Stimulated activated CD8-positive, alpha-beta memory T cell treated with anti-CD3 and anti-CD28 coated beads, Interleukin-15, amount 100 ng/mL, for 48 hours (primary cell): ENCODE data around the gene RXYLT1.
"Not testable (repeated sequence)": the region's sequence is repeated elsewhere in the genome, so short reads cannot be mapped to it uniquely, and the experiment has no call there.

Experiments
- DNase-seq, 2 donors: peaks; one replicate each; pipeline ENCODE4 v3.0.0-alpha.2; 2020; ENCODE audit warnings: low read depth in 2 of 2

RXYLT1 gene

DNA sequence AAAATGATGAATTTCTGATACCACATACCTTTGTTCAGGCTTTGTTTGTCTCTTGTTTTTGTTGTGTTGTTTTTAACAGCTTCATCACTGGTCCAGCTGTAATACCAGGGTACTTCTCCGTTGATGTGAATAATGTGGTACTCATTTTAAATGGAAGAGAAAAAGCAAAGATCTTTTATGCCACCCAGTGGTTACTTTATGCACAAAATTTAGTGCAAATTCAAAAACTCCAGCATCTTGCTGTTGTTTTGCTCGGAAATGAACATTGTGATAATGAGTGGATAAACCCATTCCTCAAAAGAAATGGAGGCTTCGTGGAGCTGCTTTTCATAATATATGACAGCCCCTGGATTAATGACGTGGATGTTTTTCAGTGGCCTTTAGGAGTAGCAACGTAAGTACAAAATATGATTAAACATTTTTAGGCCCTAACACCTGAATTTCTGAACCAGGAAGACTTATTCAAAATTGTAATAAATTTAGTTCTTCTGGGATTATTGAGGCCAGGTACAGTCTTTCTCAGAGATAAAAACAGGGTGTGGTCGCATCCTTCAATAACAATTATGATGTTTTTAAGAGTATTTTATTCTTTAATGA is 22.4 kb downstream of the RXYLT1 start:
- DNase-seq = no peak

DNA sequence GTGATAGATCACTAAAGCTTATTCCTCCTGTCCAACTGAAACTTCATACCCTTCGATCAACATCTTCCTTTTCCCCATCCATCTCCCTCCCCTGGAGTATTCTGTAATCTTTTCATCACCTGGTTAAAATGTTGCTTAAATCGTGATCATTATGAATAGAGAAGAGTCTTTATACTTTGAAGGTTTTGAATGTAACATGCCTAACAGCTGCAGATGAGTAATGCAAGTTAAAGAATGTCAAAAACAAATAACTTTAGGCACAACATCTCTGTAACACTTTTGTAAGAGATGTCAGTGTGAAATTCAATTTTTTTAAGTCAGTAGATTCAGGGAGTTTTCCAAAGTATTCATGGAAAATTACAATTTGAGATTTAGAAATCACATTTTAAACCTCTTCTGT is 25.0 kb downstream of the RXYLT1 start:
- no peak for DNase-seq

DNA sequence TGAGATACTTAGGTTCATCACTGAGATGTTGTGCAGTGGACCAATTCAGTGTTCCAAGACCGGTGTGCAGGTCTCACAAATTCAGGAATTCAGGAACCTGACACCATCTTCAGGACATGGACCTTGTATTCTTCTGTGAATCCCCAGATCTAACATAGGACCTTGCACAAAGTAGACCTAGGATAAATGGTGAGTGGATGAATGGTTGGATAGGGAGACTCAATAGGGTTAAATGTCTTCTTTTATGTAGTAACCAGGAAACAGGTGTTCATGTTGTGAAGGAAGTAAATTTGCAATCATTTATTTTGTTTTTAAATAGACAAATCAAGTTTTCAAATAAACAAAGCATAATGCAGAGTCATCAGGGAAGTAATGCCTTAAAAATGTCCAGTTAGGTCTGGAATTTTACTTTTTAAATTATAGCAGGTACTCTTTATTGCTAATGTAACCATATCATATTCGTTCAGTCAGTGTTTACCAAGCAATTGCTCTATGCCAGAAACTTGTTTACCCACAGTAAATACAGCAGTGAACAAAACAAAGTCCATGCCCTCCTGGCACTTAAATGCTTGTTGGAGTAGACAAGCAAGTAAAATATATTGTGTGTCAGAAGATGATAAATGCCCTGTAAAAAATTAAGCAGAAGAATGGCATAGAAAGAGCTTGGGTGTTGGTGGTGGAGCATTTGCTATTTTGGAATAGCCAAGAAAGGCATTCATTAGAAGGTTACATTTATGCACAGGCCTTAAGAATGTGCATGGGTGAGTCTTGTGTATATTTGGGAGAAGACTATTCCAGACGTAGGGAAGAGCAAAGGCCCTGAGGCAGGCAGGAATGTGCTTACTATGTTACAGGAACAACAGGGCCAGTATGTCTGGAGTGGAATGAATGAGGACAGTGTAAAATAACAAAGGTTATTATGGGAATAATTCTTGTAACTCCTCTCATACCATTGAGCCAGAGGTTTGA is 26.3 kb downstream of the RXYLT1 start:
- DNase-seq = no peak

DNA sequence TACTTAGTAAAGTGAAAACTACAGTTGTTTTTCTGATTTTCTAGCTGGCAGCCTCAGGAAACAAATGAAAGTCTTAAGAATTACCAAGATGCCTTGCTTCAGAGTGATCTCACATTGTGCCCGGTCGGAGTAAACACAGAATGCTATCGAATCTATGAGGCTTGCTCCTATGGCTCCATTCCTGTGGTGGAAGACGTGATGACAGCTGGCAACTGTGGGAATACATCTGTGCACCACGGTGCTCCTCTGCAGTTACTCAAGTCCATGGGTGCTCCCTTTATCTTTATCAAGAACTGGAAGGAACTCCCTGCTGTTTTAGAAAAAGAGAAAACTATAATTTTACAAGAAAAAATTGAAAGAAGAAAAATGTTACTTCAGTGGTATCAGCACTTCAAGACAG is 28.9 kb downstream of the RXYLT1 start:
- DNase-seq = no peak

DNA sequence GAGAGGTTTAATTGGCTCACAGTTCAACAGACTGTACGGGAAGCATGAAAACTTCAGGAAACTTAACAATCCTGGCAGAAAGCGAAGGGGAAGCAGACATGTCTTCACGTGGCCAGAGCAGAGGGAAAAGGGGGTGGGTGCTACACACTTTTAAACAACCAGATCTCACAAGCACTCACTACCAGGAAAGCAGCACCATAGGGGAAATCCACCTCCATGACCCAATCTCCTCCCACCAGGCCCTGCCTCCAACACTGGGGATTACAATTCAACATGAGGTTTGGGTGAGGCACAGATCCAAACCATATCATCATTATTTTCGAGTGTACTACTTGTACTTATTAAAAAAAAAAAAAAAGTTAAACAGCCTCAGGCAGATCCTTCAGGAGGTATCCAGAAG is 29.9 kb downstream of the RXYLT1 start:
- no peak for DNase-seq

DNA sequence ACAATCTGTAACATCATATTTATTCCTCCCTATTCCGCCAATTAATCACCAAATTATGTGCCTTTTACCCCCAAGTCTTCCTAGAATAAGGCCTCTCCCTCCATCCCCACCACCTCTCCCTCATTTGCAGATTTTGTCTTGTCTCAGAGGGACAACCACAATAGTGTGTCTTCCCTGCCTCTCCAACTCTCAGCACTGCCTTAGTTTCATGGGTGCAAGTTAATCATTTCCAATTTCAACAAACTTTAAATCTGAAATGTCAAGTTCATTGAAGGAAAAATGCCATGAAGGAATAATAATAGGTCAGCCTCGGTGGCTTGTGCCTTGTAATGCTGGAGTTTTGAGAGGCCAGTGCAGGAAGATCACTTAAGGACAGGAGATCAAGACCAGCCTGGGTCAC is 31.6 kb downstream of the RXYLT1 start:
- DNase-seq = no peak

DNA sequence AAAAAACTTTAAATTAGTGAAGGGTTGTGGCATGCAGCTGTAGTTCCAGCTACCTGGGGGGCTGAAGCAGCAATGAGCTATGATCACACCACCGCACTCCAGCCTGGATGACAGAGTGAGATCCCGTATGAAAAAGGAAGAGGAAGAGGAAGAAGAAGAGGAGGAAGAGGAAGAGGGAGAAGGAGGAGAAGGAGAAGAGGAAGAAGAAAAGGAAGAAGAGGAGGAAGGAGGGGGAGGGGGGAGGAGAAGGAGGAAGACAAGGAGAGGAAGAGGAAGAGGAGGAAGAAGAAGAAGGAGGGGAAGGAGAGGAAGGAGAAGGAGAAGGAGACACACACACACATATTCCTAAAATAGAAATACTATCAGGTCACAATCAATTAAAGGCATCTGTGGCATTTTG is 32.0 kb downstream of the RXYLT1 start:
- no peak for DNase-seq

DNA sequence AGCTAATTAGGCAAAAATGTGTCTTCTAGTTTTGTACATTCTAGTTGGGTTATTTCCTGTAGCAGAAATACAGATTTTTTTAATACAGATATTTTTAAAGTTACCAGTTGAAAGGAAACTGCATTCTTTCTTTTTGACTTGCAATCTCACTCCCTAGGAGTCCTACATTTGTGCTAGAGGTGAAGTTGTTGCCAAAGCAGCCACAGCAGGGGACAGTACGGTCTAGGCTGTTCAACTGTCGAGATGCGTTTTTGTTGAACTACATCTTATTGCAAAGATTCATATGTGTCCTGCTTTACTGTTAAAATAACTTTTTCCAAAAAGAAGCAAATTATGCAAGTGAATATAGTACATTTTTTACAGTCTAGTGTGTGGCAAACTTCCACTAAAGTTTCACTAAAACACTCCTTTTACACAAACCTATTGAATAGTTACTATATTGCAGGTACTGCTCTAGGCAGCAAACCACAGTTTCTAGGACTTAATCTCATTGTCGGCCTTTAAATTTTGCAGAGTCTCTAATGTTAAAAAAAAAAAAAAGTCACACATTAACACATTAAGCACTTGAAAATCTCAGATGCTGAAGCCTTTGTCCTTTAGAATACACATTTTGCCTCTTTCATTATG is 34.5 kb downstream of the RXYLT1 start:
- DNase-seq = no peak

DNA sequence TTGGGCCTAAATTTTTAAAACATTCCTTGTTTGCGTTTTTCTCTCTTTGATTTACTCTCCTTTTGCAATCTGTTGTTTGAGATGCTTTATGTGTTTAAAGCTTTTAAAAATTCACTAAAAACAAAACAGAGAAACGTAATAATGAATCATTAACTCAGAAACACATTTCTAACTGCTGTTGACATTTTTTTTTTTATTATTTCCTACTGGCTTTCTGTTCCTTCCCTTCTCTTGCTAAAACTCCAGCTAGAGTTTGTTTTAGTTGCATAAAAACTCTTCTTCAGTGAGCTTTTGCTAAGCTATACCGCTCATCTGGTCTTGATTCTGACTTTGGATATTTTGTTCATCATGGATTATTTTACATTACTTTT is 35.8 kb downstream of the RXYLT1 start:
- no peak for DNase-seq

DNA sequence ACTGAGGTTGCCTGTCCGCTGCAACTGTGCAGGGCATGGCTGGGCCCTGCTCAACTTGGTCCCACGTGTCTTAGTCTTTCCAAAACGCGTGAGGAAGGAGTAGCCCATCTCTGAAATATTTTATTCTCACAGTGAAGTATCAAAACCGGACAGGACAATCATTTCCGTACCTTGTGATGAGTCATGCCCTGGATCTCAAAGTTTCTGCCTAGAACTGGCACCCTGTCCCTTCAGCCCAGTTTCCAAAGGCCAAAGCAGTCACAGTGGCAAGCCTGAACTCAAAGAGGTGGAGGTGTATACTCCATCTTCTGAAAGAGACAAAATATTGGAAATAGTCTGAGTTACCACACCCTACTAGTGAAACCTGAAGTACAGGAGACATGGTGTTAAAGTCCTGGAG is 36.3 kb downstream of the RXYLT1 start:
- no peak for DNase-seq

DNA sequence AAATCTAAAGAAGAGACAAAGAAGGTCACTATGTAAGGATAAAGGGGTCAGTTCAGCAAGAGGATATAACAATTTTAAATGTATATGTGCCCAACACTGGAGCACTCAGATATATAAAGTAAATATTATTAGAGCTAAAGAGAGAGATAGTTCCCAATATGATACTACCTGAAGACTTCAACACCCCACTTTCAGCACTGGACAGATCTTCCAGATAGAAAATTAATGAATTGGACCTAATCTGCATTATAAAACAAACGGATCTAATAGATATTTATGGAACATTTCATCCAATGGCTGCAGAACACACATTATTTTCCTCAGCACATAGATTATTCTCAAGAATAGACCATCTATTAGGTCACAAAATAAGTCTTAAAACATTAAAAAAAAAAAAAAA is 40.7 kb downstream of the RXYLT1 start:
- no peak for DNase-seq

DNA sequence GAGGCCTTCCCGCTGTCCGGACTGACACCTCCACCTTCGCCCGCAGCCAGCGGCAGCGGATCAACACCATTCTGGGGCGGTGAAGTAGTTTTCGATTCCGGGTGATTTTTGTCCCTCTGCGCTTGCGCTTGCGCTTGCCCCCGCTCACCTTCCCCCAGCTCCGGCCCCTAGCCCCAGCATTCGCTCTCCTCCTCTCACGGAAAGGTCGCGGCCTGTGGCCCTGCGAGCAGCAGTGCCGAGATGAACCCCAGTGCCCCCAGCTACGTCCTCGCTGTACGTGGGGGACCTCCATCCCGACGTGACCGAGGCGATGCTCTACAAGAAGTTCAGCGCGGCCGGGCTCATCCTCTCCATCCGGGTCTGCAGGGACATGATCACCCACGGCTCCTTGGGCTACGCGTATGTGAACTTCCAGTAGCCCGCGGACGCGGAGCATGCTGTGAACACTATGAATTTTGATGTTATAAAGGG is 42.1 kb downstream of the RXYLT1 start:
- DNase-seq = no peak

DNA sequence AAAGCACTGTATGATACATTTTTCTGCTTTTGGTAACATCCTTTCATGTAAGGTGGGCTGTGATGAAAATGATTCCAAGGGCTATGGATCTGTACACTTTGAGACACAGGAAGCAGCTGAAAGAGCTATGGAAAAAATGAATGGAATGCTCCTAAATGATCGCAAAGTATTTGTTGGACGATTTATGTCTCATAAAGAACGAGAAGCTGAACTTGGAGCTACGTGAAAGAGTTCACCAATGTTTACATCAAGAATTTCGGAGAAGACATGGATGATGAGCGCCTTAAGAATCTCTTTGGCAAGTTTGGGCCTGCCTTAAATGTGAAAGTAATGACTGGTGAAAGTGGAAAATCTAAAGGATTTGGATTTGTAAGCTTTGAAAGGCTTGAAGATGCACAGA is 42.6 kb downstream of the RXYLT1 start:
- DNase-seq = no peak

DNA sequence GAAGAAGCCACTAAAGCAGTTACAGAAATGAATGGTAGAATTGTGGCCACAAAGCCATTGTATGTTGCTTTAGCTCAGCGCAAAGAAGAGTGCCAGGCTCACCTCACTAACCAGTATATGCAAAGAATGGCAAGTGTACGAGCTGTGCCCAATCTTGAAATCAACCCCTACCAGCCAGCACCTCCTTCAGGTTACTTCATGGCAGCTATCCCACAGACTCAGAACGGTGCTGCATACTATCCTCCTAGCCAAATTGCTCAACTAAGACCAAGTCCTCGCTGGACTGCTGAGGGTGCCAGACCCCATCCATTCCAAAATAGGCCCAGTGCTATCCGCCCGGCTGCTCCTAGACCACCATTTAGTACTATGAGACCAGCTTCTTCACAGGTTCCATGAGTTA is 43.3 kb downstream of the RXYLT1 start:
- DNase-seq = no peak

DNA sequence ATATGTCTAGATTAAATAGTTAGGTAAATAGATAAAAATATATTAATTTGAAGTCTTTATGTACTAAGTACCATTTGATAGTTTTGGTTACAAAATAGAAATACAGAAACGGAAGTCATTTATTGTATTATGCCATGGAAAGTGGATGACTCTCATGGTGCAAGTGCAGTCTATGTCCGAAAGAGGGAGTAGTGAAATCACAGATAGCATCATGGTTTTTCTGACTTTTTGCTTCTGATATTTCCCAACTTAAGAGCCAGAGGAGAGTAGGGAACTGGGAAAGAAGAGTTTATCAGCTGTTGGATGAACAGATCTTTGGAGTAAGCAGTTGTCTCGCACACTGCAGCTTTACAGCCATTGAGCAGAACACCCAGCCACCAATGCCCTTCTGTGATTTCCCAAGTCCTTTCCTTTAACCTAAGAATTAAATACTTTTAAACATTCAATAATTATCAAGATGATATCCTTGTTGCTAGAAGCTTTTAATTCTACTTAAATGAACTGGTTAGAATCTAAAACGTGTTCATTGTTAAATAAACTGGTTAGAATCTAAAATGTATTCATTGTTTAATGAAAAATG is 46.4 kb downstream of the RXYLT1 start:
- no peak for DNase-seq

DNA sequence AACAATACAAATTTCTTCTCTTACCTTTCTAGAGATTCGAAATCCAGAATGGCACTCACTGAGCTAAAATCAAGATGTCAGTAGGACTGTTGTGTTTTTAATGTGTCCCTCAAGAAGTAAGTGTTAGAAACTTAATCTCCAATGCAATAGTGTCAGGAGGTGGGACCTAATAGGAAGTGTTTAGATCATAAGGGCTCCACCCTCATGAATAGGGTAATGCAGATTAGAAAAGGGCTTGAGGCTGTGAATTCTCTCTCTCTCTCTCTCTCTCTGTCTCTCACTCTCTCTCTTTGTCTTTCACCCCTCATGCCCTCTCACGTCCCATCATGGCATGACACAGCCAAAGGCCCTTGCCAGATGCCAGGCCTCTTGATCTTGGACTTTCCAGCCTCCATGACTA is 49.2 kb downstream of the RXYLT1 start:
- DNase-seq = no peak

DNA sequence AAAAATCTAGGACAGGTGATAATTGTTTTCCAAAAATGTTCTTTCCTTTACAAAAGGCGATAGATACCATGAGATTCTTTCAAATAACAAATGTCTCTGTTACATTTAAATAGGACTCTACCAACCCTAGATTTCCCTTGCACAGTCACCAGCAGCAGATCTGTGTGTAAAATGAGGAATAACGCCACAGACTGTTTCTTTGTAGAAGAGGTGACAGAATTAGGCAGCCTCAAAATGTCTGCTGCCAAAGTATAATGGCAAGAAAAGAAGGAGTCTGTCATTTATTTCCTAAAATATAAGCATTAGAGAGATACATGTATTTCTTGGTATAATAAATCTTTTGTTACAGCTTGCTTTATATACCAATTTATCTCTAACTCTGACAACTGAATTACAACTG is 56.3 kb downstream of the RXYLT1 start:
- no peak for DNase-seq

DNA sequence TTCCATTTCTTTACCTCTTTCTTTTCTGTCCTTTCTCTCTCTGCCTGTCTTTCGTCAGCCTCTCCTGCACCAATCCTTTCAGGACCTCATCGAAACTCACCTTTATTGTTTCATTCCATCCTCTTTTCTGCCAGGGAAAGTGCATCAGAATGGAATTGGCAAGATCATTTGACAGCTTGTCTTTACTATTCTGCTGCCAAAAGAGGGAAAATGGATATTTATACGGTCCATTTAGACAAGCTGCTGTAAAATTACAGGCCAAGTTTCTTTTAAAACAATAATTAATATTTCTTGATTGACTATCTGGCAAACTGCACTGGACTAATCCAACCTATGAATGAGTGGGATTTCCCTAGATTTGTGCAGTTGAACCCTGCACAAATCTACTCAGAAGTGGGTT is 57.2 kb downstream of the RXYLT1 start:
- no peak for DNase-seq

DNA sequence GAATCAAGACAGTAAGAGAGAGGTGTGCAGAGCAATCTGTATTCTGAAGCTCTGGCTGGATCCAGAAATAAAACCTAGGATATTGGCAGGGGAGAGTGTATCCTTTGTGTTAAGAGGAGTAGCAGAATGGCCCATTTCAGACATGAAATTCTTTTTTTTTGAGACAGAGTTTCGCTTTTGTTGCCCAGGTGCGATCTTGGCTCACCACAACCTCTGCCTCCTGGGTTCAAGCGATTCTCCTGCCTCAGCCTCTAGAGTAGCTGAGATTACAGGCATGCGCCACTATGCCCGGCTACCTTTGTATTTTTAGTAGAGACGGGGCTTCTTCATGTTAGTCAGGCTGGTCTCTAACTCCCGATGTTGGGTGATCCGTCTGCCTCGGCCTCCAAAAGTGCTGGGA is 58.7 kb downstream of the RXYLT1 start:
- no peak for DNase-seq

DNA sequence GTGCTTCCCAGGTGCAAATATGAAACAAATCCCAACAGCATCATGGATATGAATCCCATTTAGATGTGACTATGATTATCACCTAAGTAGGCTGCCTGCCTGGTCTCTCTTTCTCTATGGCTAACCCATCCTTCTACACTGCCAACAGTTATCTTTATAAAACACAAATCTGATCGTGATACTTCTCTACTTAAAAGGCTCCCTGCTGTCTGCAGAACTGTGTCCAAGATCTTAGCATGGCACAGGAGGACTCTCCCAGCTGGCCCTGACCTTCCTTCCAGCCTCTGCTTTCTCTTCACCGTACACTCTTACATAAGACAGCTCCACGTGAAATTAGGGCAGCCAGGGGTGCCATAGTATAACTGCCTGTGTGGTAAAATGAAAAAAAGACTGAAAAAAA is 61.3 kb downstream of the RXYLT1 start:
- no peak for DNase-seq

DNA sequence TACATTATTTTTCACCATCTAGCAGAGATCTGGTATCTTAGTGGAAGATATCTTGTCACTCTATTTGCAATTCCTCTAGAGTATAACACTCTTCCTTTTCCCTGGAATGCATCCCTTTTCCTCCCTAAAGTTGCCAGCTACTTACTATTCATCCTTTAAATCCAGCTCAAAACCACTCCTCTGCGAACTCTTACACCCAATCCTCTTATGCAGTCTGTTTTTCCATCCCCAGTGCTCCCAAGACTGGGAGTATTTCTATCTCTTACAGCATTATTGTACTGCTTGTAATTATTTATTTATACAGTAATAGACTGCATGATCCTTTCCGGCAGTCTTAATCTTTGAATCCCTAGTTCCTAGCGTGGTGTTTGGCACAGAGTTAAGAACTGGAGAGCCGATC is 61.9 kb downstream of the RXYLT1 start:
- DNase-seq = no peak

DNA sequence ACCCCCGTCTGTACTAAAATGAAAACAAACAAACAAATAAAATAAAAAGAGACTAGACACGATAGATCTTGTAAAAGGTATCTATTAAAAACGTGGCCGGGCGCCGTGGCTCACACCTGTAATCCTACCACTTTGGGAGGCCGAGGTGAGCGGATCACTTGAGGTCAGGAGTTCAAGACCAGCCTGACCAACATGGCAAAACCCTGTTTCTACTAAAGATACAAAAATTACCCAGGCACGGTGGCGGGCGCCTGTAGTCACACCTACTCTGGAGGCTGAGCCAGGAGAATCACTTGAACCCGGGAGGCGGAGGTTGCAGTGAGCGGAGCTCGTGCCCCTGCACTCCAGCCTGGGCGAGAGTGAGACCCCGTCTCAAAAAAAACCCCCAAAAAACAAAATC is 63.0 kb downstream of the RXYLT1 start:
- DNase-seq = not testable (repeated sequence)
